ENCODE results near the gene GPBP1L1. TPM values are rescaled to one million over a fixed set of nuclear protein-coding genes. Genes with fewer than 3 reads are reported as not detected.
A peak's percentile ranks its signal among the peaks of the same experiment; 100 is the strongest.
"Not testable (repeated sequence)": the region's sequence is repeated elsewhere in the genome, so short reads cannot be mapped to it uniquely, and the experiment has no call there.

Gene GPBP1L1
- total RNA-seq, 1 donor from 2014 or later = 122 TPM

DNA sequence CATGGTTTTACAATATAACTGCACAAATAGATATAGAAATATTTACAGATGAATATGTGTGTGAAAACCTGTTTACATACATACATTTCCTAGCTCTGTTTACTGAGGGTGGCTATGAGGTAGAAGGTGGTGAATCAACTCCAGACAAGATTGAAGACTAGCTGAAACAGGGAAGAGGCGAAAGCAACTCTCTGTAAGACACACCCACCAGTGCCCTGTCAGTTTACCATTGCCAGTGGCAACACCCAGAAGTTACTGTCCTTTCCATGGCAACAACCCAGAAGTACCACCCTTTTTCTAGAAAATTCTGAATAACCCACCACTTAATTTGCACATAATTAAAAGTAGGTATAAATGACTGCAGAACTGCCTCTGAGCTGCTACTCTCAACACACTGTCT, 18.3 kb upstream of the GPBP1L1 start:
- Mint-ChIP-seq H3K36me3 (peaks cover 31% of the 10 kb centered on the region), H3K27me3 (ENCODE audit: low read depth) (no peaks in the 10 kb centered on the region)

DNA sequence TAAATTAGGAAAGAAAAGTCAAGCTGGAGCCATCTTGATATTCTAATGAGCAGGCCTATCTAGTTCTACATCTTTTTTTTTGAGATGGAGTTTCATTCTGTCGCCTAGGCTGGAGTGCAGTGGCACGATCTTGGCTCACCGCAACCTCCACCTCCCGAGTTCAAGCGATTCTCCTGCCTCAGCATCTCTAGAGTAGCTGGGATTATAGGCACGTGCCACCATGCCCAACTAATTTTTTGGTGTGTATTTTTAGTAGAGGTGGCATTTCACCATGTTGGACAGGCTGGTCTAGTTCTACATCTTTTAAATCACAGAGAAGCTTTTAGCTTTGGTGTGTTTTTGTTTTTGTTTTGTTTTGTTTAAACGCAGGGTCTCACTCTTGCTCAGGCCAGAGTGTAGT, 8.5 kb upstream of the GPBP1L1 start:
- no peaks in the 10 kb centered on the region for H3K4me1 Mint-ChIP-seq
- no peaks in the 10 kb centered on the region for H3K27me3 Mint-ChIP-seq (ENCODE audit: low read depth)
- H3K36me3 Mint-ChIP-seq = peaks cover 24% of the 10 kb centered on the region
- no peaks in the 10 kb centered on the region for H3K9me3 Mint-ChIP-seq
- no peak for DNase-seq (ENCODE audit: low spot score in 2 of 2, unreplicated experiment in 2 of 2)
- H3K4me3 Mint-ChIP-seq = no peak overlapping the region
- no peak overlapping the region for H3K27ac Mint-ChIP-seq
- TF ChIP-seq, protein P1, sequence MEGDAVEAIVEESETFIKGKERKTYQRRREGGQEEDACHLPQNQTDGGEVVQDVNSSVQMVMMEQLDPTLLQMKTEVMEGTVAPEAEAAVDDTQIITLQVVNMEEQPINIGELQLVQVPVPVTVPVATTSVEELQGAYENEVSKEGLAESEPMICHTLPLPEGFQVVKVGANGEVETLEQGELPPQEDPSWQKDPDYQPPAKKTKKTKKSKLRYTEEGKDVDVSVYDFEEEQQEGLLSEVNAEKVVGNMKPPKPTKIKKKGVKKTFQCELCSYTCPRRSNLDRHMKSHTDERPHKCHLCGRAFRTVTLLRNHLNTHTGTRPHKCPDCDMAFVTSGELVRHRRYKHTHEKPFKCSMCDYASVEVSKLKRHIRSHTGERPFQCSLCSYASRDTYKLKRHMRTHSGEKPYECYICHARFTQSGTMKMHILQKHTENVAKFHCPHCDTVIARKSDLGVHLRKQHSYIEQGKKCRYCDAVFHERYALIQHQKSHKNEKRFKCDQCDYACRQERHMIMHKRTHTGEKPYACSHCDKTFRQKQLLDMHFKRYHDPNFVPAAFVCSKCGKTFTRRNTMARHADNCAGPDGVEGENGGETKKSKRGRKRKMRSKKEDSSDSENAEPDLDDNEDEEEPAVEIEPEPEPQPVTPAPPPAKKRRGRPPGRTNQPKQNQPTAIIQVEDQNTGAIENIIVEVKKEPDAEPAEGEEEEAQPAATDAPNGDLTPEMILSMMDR (IDR thresholded peaks at IDR 0.05; ENCODE audit: unreplicated experiment) = no peak

More for the DNA sequence above, 18.3 kb upstream of the GPBP1L1 start:
- H3K9me3 Mint-ChIP-seq = peaks cover 11% of the 10 kb centered on the region
- DNase-seq (ENCODE audit: low spot score in 2 of 2, unreplicated experiment in 2 of 2) = no peak
- TF ChIP-seq, protein P1 (IDR thresholded peaks at IDR 0.05; ENCODE audit: unreplicated experiment) = no peak
- no peak overlapping the region for H3K27ac Mint-ChIP-seq
- no peaks in the 10 kb centered on the region for H3K4me1 Mint-ChIP-seq
- H3K4me3 Mint-ChIP-seq = no peak overlapping the region

DNA sequence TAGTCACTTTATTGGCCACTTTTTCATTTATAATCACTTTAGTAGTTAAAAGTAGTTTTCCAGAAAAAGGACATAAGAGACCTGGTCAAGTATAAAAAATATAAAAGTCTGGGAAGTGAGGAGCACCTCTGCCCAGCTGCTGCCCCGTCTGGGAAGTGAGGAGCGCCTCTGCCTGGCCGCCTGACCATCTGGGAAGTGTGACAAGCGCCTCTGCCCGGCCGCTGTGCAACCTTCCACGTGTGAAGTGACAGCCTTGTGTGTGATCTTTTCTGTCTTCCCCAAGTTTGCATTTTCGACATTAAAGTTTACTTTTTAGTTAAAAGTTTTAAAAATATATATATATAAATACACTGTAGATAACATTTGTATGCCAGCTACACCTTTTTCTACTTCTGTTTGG, 7.5 kb upstream of the GPBP1L1 start:
- not testable (repeated sequence) for DNase-seq (ENCODE audit: low spot score in 2 of 2, unreplicated experiment in 2 of 2); H3K9me3 Mint-ChIP-seq; H3K27me3 Mint-ChIP-seq (ENCODE audit: low read depth); H3K4me3 Mint-ChIP-seq; H3K27ac Mint-ChIP-seq; H3K4me1 Mint-ChIP-seq
- H3K36me3 Mint-ChIP-seq = peaks cover 20% of the 10 kb centered on the region

DNA sequence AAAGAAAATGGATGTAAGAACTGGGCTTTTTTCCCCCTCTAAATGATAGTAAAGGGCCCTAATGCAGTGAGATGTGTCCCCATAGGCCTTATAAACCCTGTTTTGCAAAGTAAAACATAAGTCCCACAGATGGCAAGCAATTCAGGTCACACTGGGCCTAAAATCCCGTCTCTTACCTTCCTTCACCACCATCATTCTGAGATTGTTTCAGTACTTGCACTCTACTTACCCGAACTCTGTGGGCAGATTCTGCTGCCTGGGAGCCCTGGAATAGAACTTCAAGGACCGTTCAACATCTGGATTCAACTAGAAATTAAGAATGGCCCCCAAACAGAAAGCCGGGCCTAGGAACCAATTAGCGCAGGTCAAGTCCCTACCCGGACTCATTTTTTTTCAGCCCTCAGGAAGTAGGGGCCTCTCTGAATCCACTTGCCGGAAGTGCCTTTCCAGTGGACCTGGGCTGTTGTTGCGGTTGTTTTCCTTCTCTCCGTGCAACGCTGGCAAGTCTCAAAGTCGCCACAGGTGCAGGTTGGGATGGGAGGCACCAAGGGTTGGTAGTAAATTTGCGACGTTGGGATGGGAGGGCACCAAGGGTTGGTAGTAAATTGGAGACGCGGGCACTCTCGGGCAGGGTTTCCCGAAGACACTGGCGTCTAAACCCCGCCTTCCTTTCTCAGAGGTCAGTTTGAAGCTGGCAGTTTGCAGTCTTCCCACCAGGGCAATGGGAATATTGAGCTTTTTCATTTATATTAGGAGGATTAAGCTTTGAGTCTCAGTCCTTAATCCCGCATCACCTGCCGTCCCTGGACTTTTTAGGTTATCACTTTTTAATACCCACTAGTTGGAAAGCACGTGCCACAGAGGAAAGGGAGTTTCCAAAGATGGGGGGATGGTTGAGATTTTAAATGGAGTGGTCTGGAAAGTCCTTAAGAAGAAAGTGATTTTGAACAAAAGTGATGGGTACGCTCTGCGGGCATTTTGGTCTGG, 1.7 kb upstream of the GPBP1L1 start, which contains the start of gene TMEM69:
Gene TMEM69, plus strand, starts transcription at position 428 of the 987 bp plus-strand sequence. CDS start 2,888 bp downstream, outside the sequence.
- H3K36me3 Mint-ChIP-seq = peaks cover 8% of the 10 kb centered on the region
- no peaks in the 10 kb centered on the region for H3K9me3 Mint-ChIP-seq
- H3K27me3 Mint-ChIP-seq (ENCODE audit: low read depth) = no peaks in the 10 kb centered on the region
- peak; percentile 41 to 70 for DNase-seq (ENCODE audit: low spot score in 2 of 2, unreplicated experiment in 2 of 2)
- peak within 1 kb of the TSS; percentile 100 for H3K27ac Mint-ChIP-seq
- TF ChIP-seq, protein P1 (IDR thresholded peaks at IDR 0.05; ENCODE audit: unreplicated experiment) = no peak
- peak within 1 kb of the TSS; percentile 98 for H3K4me3 Mint-ChIP-seq
- H3K4me1 Mint-ChIP-seq = peaks cover 22% of the 10 kb centered on the region

DNA sequence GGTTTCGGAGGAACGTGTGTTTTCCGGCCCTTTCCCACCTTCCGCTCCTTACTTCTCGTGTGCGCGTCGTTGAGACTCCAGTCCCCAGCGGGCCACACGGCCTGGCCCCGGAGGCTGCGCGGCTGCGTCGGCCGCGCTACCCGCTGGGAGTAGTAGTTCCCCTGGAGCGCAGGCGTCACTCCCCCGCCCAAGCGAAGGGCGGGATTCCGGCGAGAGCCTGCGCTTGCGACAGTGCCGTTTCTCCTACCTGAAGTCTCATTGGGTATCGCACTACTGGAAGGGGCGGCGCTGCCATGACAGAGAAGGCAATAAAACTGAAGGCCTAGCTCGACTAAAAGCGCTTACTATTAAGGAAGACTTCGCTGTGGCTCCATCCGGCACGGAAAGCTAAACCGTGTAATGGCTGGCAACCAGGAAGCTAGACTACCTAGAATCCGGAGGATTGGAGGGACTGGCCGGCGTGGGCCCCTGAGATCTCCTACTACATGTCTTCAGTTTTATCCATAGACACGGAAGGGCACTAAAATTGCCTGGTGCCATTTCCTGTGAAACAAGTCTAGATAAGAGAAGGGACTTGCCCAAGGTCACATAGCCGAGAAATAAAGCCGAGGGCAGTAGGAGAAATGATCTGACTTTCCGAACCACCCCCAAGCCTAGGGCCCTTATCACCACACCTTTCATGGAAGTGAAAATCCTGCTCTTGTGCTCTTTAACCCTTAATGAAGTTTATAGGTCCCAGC, 851 bp upstream of the GPBP1L1 start:
- H3K36me3 Mint-ChIP-seq = peaks cover 4% of the 10 kb centered on the region
- peak overlapping the region; percentile 100 for H3K27ac Mint-ChIP-seq
- no peaks in the 10 kb centered on the region for H3K27me3 Mint-ChIP-seq (ENCODE audit: low read depth)

More for the DNA sequence above, 851 bp upstream of the GPBP1L1 start:
- Mint-ChIP-seq H3K4me3 (peak overlapping the region; percentile 98), H3K9me3 (no peaks in the 10 kb centered on the region), H3K4me1 (peaks cover 30% of the 10 kb centered on the region)
- TF ChIP-seq, protein P1 (IDR thresholded peaks at IDR 0.05; ENCODE audit: unreplicated experiment) = no peak
- peak; percentile 92 to 93 for DNase-seq (ENCODE audit: low spot score in 2 of 2, unreplicated experiment in 2 of 2)
